Kasumi-1 (cell line): Measurements from ENCODE around the gene JAG2.
"Not testable (repeated sequence)": the region's sequence is repeated elsewhere in the genome, so short reads cannot be mapped to it uniquely, and the experiment has no call there.

Experiments
- DNase-seq, 2 experiments: peaks; one replicate each; lab custom pipeline; 2025; lab: John Stamatoyannopoulos, UW

The JAG2 gene

DNA sequence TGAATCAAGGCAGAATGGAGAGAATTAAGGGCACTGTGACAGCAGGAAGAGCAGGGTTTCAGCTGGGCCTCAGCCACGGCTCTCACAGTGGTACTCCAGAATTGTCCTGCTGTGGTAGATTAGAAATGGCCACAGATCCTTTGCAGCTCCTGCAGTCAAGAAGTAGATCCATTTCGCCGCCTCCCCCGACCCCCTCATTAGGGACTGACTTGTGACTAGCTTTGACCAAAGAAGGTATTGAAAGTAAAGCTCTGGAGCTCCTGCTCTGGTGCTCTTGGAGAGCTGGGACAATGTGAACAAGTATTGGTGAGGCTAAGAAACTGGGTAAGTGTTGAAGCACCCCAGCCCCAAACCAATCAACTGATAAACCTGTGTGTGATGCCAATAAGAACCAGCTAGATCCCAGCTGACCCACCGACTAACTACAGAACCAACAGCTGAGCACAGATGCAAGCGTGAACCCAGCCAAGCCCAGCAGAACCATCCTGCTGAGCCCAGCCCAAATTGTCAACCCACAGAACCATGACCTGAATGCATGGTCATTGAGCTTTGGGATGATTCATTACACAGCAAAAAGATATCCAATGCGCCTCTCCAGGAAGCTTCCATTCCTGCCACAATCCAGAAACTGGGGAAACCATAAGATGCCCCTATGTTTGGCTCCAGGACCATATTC is 50.7 kb downstream of the JAG2 start:
- DNase-seq = no peak

DNA sequence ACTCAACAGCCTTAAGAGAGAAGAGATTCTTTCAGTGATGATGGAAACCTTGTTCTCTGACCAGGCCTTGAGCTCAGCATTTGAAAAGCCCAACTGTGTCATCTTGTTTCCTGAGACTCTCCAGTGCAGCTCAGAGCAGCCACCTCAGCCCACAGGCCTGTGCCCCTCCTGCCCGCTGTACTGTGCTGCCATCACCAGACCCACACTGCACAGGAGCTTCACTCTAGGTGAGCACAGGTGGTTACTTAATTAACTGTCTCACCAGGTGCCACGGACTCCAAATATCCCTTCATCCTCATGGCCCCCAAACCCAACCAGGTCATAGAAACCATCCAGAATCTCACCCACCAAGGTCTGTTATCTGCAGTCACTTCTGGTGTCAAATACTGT is 51.3 kb downstream of the JAG2 start:
- DNase-seq = no peak

DNA sequence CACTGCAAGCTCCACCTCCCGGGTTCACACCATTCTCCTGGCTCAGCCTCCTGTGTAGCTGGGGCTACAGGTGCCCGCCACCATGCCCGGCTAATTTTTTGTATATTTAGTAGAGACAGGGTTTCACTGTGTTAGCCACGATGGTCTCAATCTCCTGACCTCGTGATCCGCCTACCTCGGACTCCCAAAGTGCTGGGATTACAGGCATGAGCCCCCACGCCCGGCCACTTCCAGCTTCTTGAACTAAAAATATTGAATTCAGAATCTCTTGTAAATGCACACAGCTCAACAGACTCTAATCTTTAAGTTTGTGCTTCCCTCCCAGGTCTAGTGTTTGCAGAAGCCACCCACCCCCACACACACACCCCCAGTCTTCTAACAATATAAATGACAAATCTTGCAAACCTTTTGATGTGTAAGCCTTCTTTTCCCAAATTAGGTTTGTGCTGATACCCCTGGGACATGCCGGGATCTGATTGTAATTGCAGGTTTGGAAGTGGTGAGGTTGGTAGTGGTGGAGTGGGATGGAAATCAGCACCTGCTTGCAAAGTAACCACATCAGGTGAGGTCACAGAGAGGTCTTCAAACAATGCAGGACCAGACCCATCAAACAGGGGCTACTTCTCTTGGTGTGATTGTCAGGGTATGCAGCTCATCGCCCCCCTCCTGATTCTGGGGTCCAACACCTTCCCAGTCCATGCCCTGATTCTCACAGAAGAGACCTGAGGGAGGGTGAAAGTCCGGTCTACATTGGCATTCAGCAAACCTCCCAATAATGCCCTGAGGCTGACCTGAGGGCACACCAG is 51.9 kb downstream of the JAG2 start:
- DNase-seq = no peak

- not testable (repeated sequence) for DNase-seq
These were observed 59.3 kb downstream of the JAG2 start for GRCh38 chr14:105109243-105109642.

DNA sequence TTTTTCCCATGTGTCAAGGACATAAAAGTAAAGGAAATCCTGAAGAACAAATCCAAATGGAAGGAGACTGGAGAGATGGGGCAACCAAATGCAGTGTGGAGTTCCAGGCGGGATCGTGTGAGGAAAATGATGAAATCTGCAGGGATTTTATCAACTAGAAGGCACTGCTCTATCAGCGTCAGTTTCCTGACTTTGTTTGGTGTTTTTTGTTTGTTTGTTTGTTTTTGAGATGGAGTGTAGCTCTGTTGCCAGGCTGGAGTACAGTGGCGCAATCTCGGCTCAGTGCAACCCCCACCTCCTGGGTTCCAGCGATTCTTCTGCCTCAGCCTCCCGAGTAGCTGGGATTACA is 60.1 kb downstream of the JAG2 start:
- DNase-seq = no peak

GRCh38 chr14:105107781-105108515 is 60.6 kb downstream of the JAG2 start:
- DNase-seq = no peak

DNA sequence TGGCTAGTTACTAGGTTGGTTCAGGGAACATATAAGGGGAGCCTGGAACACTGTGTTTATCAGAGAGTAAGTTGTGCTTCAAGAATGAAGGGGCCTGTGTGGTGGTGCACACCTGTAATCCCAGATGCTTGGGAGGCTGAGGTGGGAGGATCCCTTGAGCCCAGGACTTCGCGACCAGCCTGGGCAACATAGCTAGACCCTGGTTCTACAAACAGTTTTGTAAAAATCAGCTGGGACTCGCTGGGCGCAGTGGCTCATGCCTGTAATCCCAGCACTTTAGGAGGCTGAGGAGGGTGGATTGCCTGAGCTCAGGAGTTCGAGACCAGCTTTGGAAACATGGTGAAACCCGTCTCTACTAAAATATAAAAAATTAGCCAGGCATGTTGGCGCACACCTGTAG is 61.2 kb downstream of the JAG2 start:
- no peak for DNase-seq

- DNase-seq = no peak
These were observed 63.4 kb downstream of the JAG2 start for GRCh38 chr14:105105158-105105557.

- DNase-seq = no peak
These were observed 65.7 kb downstream of the JAG2 start for GRCh38 chr14:105102893-105103292.

DNA sequence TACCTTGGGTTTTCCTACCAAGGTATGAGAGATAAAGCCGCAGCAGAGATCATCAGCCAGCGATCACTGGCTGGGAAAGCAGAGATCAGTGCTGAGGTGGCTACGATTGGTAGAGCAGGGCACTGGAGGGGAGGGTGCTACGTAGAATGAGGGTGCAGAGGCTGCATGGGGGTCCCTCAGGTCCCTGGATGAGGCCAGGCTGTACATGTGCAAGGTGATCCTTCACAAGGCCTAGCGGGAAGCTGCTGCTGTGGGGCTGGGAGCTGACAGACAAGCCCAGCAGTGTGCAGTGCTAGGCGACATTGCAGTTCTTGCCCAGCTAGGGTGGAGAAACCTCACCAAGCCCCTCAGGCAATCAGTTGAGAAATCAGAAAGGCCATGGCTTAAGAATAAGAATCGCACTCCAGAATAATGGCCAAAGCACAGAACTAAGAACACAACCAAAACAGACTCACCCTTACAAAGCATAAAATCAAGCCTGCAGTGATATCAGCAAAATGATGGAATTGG is 66.2 kb downstream of the JAG2 start:
- no peak for DNase-seq

- no peak for DNase-seq
These were observed 67.7 kb downstream of the JAG2 start for GRCh38 chr14:105100910-105101309.

GRCh38 chr14:105099778-105100177 is 68.8 kb downstream of the JAG2 start:
- DNase-seq = no peak

- DNase-seq = no peak
These were observed 70.3 kb downstream of the JAG2 start for GRCh38 chr14:105098316-105098715.

DNA sequence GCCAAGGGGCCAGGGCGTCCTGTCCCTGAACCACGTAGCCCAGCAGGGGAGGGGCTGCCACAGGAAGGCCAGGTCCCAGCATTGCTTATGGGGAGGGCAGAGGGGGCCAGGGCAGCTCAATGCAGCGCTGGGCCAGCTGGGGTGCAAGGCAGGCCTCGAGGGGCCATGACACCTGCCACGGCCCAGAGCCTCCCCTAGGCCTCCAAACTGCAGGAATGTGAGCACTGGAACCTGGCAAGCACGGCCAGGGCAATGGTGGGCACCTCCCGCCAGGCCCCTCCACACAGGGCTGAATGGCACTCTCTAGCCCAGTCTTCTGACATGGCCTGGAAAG is 70.8 kb downstream of the JAG2 start:
- DNase-seq = no peak

DNA sequence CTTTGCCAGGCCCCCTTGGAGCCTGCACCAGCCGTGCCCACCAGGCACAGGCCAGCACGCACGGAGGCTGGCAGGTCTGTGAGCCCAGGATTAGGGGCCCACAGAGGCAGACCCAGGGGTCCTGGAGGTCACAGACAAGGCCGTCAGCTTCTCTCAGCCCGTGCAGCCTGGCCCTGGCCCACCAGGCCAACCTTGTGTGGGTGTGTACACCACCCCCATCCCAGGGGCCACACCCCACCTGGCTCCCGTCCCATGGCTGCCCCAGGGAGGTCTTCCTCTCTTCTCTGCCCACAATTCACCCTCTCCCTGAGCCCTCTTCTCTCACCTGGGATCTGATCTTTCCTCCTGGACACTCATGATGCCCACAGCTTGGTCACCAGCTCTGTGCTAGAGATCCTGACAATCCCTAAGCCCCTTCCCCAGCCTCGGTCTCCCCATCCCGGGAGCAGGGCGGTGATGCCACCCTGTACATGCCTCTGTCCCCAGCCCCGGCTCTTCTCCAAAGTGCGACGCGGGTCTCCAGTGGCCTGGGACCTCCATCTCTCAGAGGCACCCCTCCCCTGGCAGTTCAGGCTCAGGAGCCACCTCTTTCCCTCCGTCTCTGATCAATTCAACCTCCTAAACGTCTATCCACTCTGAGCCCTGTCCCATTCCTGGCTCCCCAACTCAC is 72.2 kb downstream of the JAG2 start:
- no peak for DNase-seq

DNA sequence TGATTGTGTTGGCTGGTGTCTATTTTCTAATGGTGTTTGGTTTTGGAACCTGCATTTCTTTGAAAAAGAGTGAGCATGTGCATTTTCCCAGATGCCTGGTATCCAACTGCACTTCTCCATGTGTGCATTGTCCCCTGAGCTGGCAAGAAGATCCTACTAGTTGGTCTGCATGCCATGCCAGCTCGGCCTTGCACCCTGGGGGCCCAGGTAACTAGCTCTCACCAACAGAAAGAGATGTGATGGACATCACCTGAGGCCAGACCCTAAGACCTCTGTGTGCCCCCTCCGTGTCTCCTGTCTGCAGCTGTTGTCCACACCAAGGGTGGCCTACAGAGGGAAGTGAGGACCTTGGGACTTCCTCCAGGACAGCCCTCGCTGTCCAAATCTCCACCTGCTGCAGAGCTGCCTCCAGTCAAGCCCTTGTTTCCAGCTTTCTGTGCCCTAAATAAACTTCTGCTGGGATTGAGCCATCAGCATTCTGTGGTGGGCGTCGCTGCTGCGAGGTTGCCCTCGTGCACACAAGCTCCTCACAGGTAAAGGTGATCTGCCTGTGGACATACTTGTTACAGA is 73.3 kb downstream of the JAG2 start:
- DNase-seq = no peak

GRCh38 chr14:105094193-105094907 is 74.2 kb downstream of the JAG2 start:
- DNase-seq = no peak

DNA sequence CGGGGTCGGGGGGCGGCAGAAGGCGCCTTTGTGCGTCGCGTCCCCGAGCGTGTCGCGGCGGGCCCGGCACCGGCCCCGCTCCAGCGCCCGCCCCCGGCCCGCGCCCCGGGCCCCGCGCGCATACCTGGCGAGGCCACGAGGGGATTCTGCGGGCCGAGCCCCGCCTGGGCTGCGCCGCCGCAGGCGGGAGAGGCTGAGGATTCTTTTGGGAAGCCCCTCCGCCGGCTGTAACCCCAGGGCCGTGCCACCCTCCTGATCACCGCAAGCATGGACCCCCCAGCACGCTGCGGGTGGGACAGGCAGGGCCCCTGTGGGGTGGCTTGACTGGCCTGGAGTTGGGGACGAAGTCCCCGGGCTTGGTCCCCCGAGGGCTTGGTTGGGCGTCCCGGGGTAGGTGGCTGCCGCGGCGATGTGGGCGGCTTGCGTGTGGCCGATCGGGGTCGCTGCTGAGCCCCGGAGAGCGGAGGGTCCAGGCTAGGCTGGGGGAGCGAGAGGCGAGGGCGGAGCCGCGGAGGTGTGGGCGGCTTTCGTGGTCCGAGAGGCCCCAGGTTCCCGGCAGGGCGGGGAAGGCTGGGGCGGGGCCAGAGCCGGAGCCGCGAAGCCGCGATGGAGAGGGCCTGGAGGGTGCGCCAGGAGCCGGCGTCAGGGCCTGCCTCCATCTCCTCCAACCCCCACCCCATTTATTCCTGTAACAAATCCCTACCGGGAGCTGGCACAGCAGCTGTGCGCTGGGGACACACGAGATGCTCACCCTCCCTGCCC is 75.0 kb downstream of the JAG2 start:
- peak in 1 of 2 experiments; percentile 28 for DNase-seq

DNA sequence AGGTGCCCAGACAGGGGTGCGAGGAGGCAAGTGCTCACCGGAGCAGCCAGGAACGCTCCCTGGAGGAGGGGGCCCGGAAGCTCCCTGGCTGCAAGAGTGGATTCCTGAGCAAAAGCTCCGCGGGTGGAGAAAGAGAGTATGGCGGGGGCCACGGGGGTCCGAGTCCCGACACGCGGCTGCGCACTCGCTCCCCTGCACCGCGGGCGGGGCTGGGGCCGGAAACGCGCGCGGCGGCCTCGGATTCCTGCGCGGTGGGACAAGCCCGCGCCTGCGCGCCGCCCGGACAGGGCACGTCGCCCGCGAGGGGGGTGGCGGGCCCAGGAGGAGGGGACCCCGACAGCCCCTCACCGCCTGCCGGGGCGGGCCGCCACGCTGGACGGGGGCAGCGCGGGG is 75.5 kb downstream of the JAG2 start:
- DNase-seq = no peak

DNA sequence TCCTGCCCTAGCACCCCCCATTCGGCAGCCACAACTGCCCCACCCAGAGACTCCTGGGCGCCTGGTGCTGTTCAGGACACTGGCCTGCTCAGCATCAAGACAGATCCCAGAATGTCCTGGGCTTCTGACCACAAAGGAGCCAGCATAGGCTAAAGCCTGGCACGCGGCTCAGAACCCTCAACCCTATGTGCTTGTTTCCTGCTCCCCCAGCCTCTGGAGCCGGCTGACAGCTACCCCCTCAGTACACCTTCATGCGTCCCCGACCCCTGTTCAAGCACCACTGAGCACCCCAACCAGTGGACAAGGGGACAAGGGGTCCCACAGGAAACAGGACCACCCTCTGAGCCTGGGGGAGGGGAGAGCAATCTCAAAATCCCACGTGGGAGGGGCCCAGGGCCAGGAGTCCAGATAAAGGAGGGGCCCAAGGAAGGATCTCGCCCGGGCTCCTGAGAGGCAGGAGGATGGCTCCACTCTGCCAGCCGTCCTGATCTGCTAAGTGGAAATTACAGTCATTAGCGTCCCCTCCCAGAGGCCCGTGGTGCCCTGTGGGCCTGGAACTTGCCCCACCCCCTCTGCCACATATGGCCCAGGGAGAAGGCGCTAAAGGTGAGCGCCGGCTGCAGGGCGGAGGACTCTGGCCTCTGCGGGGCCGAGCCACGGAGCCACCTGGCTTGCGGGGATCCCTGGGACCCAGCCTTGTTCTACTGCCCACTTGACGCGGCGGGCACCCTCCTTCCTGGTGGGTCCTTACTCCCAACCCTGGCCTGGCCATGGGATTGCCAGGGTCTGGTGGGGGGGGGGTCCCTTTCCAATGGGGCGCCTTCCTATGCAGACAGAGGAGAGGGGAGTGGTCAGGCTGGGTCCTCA is 76.2 kb downstream of the JAG2 start:
- no peak for DNase-seq
